Astrocyte (in vitro differentiated cells and primary cell): ENCODE results near the gene MYH9. TPM values are rescaled to one million over a fixed set of nuclear protein-coding genes. Genes with fewer than 3 reads are reported as not detected.
"Not testable (repeated sequence)": the region's sequence is repeated elsewhere in the genome, so short reads cannot be mapped to it uniquely, and the experiment has no call there.

Source experiments
- DNase-seq: peaks from one replicate; pipeline ENCODE4 v3.0.0-alpha.2; 2010; ENCODE audit warnings: low read depth
- FAIRE-seq: peaks from 2 replicates; lab custom pipeline; 2011; peaks lifted over from hg19 to GRCh38; lab: Jason Lieb, UNC
- H2AFZ ChIP-seq: 2 replicates; pipeline ENCODE4 v1.6.0; 2012; ENCODE audit warnings: low read depth, low read length, inconsistent platforms
- H3K27ac ChIP-seq: 2 replicates; pipeline ENCODE4 v1.5.1; 2011; ENCODE audit warnings: low read depth, low read length, inconsistent platforms
- H3K27me3 ChIP-seq: 2 replicates; pipeline ENCODE4 v1.6.0; 2011; ENCODE audit warnings: low read length, inconsistent platforms; ENCODE audit not compliant: insufficient read depth
- H3K36me3 ChIP-seq: 2 replicates; pipeline ENCODE4 v1.5.1; 2011; ENCODE audit warnings: low read length, inconsistent platforms; ENCODE audit not compliant: insufficient read depth
- H3K4me1 ChIP-seq: 2 replicates; pipeline ENCODE4 v1.5.1; 2011; ENCODE audit warnings: low read length, inconsistent platforms; ENCODE audit not compliant: insufficient read depth
- H3K4me2 ChIP-seq: 2 replicates; pipeline ENCODE4 v1.6.0; 2012; ENCODE audit warnings: low read length, inconsistent platforms
- H3K4me3 ChIP-seq: 2 replicates; pipeline ENCODE4 v1.5.1; 2011; ENCODE audit warnings: low read depth, mild to moderate bottlenecking, low read length, inconsistent platforms; ENCODE audit not compliant: insufficient read depth
- H3K79me2 ChIP-seq: 2 replicates; pipeline ENCODE4 v1.6.0; 2012; ENCODE audit warnings: mild to moderate bottlenecking, low read length, inconsistent platforms; ENCODE audit not compliant: insufficient read depth
- H3K9ac ChIP-seq: 2 replicates; pipeline ENCODE4 v1.6.0; 2012; ENCODE audit warnings: mild to moderate bottlenecking, low read length, inconsistent platforms
- H3K9me3 ChIP-seq: 2 replicates; pipeline ENCODE4 v1.5.1; 2012; ENCODE audit warnings: low read depth, mild to moderate bottlenecking, low read length, inconsistent platforms; ENCODE audit not compliant: insufficient read depth
- H4K20me1 ChIP-seq: 2 replicates; pipeline ENCODE4 v1.6.0; 2012; ENCODE audit warnings: low read length, inconsistent platforms; ENCODE audit not compliant: insufficient read depth
- H3K27ac Mint-ChIP-seq: one replicate; pipeline ENCODE4 v1.8.0; 2021; ENCODE audit warnings: mild to moderate bottlenecking, mixed read lengths; ENCODE audit not compliant: unreplicated experiment
- H3K27me3 Mint-ChIP-seq: one replicate; pipeline ENCODE4 v1.8.0; 2021; ENCODE audit warnings: low read depth, mixed read lengths; ENCODE audit not compliant: unreplicated experiment
- H3K36me3 Mint-ChIP-seq: one replicate; pipeline ENCODE4 v1.8.0; 2021; ENCODE audit warnings: low read depth, mixed read lengths; ENCODE audit not compliant: unreplicated experiment
- H3K4me1 Mint-ChIP-seq: one replicate; pipeline ENCODE4 v1.8.0; 2021; ENCODE audit warnings: low read depth, mixed read lengths; ENCODE audit not compliant: unreplicated experiment
- H3K4me3 Mint-ChIP-seq: one replicate; pipeline ENCODE4 v1.8.0; 2021; ENCODE audit warnings: mild to moderate bottlenecking, moderate library complexity, mixed read lengths; ENCODE audit not compliant: unreplicated experiment
- H3K9me3 Mint-ChIP-seq: one replicate; pipeline ENCODE4 v1.8.0; 2021; ENCODE audit warnings: mild to moderate bottlenecking, mixed read lengths; ENCODE audit not compliant: unreplicated experiment
- CTCF ChIP-seq: IDR thresholded peaks from 2 replicates; pipeline ENCODE4 v1.5.1; 2011; ENCODE audit warnings: low read depth, mild to moderate bottlenecking, inconsistent platforms, low read length, moderate library complexity; ENCODE audit not compliant: insufficient read depth
- EZH2 ChIP-seq: IDR thresholded peaks from 2 replicates; pipeline ENCODE4 v1.6.1; 2012; ENCODE audit warnings: mild to moderate bottlenecking, low read length, inconsistent platforms; ENCODE audit not compliant: insufficient read depth
- total RNA-seq: library from RNA; stranded (reverse); gene quantifications from 2 replicates; pipeline ENCODE4 v1.2.1, GENCODE V29; 2021

The MYH9 gene
- total RNA-seq, 1 donor from 2014 or later: 2,278 TPM

GRCh38 chr22:36263216-36263673 is 124.5 kb downstream of the MYH9 start:
- not testable (repeated sequence) for H3K27ac ChIP-seq, H3K9me3 Mint-ChIP-seq, H3K9ac ChIP-seq, DNase-seq, H3K9me3 ChIP-seq, H3K4me3 ChIP-seq, H3K27me3 ChIP-seq, H3K4me1 ChIP-seq, H3K36me3 ChIP-seq, H3K4me2 ChIP-seq, H3K27me3 Mint-ChIP-seq, H2AFZ ChIP-seq, H3K79me2 ChIP-seq, FAIRE-seq
- H3K4me3 Mint-ChIP-seq: peak overlapping the region; percentile 50
- H4K20me1 ChIP-seq: peaks cover 11% of the 10 kb centered on the region
- peaks cover 26% of the 10 kb centered on the region for H3K4me1 Mint-ChIP-seq
- peaks cover 35% of the 10 kb centered on the region for H3K36me3 Mint-ChIP-seq
- H3K27ac Mint-ChIP-seq: peak overlapping the region; percentile 58

- not testable (repeated sequence) for H3K4me3 Mint-ChIP-seq, H2AFZ ChIP-seq, H3K4me3 ChIP-seq, H3K36me3 ChIP-seq, H3K27me3 Mint-ChIP-seq, H3K79me2 ChIP-seq, DNase-seq, H3K27ac ChIP-seq, H3K9me3 ChIP-seq, FAIRE-seq, H3K9me3 Mint-ChIP-seq, H3K4me2 ChIP-seq, H3K9ac ChIP-seq, H3K4me1 ChIP-seq, H3K27me3 ChIP-seq
- H4K20me1 ChIP-seq: peaks cover 11% of the 10 kb centered on the region
- Mint-ChIP-seq H3K4me1 (peaks cover 27% of the 10 kb centered on the region), H3K36me3 (peaks cover 30% of the 10 kb centered on the region), H3K27ac (peak overlapping the region; percentile 75)
Observed at GRCh38 chr22:36262307-36262706, 125.5 kb downstream of the MYH9 start.

- H3K27ac ChIP-seq, H3K27me3 Mint-ChIP-seq, H3K4me2 ChIP-seq, H3K36me3 ChIP-seq, H3K9ac ChIP-seq, H3K4me1 ChIP-seq, FAIRE-seq, H3K27ac Mint-ChIP-seq, H3K27me3 ChIP-seq, H3K79me2 ChIP-seq, H3K9me3 ChIP-seq, H3K9me3 Mint-ChIP-seq, H3K4me3 ChIP-seq, H3K4me3 Mint-ChIP-seq, H2AFZ ChIP-seq, DNase-seq: not testable (repeated sequence)
- H3K4me1 Mint-ChIP-seq: peaks cover 27% of the 10 kb centered on the region
- peaks cover 23% of the 10 kb centered on the region for H3K36me3 Mint-ChIP-seq
- peaks cover 11% of the 10 kb centered on the region for H4K20me1 ChIP-seq
Observed at GRCh38 chr22:36261675-36262074, 126.1 kb downstream of the MYH9 start.

- Histone ChIP-seq H3K4me3 (no peak overlapping the region), H3K36me3 (no peaks in the 10 kb centered on the region), H3K4me2 (peak overlapping the region; percentile 37), H2AFZ (no peak overlapping the region), H3K4me1 (peaks cover 8% of the 10 kb centered on the region), H4K20me1 (peaks cover 6% of the 10 kb centered on the region), H3K27me3 (no peaks in the 10 kb centered on the region), H3K79me2 (no peaks in the 10 kb centered on the region), H3K9ac (no peak overlapping the region), H3K27ac (no peak overlapping the region), H3K9me3 (no peaks in the 10 kb centered on the region)
- Mint-ChIP-seq H3K36me3 (peaks cover 16% of the 10 kb centered on the region), H3K4me1 (peaks cover 27% of the 10 kb centered on the region), H3K27me3 (peaks cover 3% of the 10 kb centered on the region), H3K27ac (peak overlapping the region; percentile 66), H3K4me3 (no peak overlapping the region), H3K9me3 (no peaks in the 10 kb centered on the region)
- FAIRE-seq (no peak), DNase-seq (no peak)
- no peak for TF ChIP-seq EZH2
- no peak for TF ChIP-seq CTCF
Observed at GRCh38 chr22:36259615-36260300, 128.0 kb downstream of the MYH9 start.
